HL-60 (cell line): Measurements from ENCODE around the gene NUP210.

Source experiments
- GABPA ChIP-seq: IDR thresholded peaks from 2 replicates; pipeline ENCODE4 v1.6.1; 2012; ENCODE audit warnings: low read depth
- POLR2AphosphoS5 ChIP-seq: IDR thresholded peaks from 2 replicates; pipeline ENCODE4 v1.6.1; 2012; ENCODE audit warnings: low read depth
- SPI1 ChIP-seq: IDR thresholded peaks from 2 replicates; pipeline ENCODE4 v1.6.1; 2012; ENCODE audit warnings: low read depth, mild to moderate bottlenecking, borderline replicate concordance
- TF ChIP-seq, protein P1 (sequence below): IDR thresholded peaks from one replicate; pipeline ENCODE4 v1.5.1; 2011; ENCODE audit warnings: low read length, control low read depth, inconsistent platforms; ENCODE audit not compliant: insufficient read depth
- TF ChIP-seq, protein P2 (sequence below): IDR thresholded peaks from 2 replicates; pipeline ENCODE4 v1.6.1; 2012; ENCODE audit warnings: low read depth; ENCODE audit not compliant: insufficient replicate concordance

- TF ChIP-seq POLR2AphosphoS5 (no peak), GABPA (no peak), SPI1 (no peak)
- TF ChIP-seq, protein P1, sequence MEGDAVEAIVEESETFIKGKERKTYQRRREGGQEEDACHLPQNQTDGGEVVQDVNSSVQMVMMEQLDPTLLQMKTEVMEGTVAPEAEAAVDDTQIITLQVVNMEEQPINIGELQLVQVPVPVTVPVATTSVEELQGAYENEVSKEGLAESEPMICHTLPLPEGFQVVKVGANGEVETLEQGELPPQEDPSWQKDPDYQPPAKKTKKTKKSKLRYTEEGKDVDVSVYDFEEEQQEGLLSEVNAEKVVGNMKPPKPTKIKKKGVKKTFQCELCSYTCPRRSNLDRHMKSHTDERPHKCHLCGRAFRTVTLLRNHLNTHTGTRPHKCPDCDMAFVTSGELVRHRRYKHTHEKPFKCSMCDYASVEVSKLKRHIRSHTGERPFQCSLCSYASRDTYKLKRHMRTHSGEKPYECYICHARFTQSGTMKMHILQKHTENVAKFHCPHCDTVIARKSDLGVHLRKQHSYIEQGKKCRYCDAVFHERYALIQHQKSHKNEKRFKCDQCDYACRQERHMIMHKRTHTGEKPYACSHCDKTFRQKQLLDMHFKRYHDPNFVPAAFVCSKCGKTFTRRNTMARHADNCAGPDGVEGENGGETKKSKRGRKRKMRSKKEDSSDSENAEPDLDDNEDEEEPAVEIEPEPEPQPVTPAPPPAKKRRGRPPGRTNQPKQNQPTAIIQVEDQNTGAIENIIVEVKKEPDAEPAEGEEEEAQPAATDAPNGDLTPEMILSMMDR, result no peak
- TF ChIP-seq, protein P2, sequence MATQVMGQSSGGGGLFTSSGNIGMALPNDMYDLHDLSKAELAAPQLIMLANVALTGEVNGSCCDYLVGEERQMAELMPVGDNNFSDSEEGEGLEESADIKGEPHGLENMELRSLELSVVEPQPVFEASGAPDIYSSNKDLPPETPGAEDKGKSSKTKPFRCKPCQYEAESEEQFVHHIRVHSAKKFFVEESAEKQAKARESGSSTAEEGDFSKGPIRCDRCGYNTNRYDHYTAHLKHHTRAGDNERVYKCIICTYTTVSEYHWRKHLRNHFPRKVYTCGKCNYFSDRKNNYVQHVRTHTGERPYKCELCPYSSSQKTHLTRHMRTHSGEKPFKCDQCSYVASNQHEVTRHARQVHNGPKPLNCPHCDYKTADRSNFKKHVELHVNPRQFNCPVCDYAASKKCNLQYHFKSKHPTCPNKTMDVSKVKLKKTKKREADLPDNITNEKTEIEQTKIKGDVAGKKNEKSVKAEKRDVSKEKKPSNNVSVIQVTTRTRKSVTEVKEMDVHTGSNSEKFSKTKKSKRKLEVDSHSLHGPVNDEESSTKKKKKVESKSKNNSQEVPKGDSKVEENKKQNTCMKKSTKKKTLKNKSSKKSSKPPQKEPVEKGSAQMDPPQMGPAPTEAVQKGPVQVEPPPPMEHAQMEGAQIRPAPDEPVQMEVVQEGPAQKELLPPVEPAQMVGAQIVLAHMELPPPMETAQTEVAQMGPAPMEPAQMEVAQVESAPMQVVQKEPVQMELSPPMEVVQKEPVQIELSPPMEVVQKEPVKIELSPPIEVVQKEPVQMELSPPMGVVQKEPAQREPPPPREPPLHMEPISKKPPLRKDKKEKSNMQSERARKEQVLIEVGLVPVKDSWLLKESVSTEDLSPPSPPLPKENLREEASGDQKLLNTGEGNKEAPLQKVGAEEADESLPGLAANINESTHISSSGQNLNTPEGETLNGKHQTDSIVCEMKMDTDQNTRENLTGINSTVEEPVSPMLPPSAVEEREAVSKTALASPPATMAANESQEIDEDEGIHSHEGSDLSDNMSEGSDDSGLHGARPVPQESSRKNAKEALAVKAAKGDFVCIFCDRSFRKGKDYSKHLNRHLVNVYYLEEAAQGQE, result no peak
Observed at GRCh38 chr3:13333236-13333897, 86.8 kb downstream of the NUP210 start.
